Nephron progenitor cell (in vitro differentiated cells): ENCODE data around the gene CNFN.
A peak's percentile ranks its signal among the peaks of the same experiment; 100 is the strongest.

Experiments used
- DNase-seq: peaks from one replicate; pipeline ENCODE4 v3.0.0; 2021
- H3K27ac Mint-ChIP-seq: 2 replicates; pipeline ENCODE4 v1.8.0; 2021; ENCODE audit warnings: mild to moderate bottlenecking, moderate library complexity, mixed read lengths
- H3K27me3 Mint-ChIP-seq: 2 replicates; pipeline ENCODE4 v1.8.0; 2021; ENCODE audit warnings: mild to moderate bottlenecking, low read depth, mixed read lengths; ENCODE audit not compliant: poor library complexity
- H3K36me3 Mint-ChIP-seq: 2 replicates; pipeline ENCODE4 v1.8.0; 2021; ENCODE audit warnings: low read depth, mixed read lengths
- H3K4me1 Mint-ChIP-seq: 2 replicates; pipeline ENCODE4 v1.8.0; 2021; ENCODE audit warnings: mixed read lengths
- H3K4me3 Mint-ChIP-seq: 2 replicates; pipeline ENCODE4 v1.8.0; 2021; ENCODE audit warnings: mild to moderate bottlenecking, moderate library complexity, mixed read lengths
- H3K9me3 Mint-ChIP-seq: 2 replicates; pipeline ENCODE4 v1.8.0; 2021; ENCODE audit warnings: mild to moderate bottlenecking, moderate library complexity, mixed read lengths
- CTCF ChIP-seq: fragments of 200-600 bp; sonication (generic); IDR thresholded peaks from 2 replicates; pipeline ENCODE4 v1.5.0; 2021; ENCODE audit warnings: antibody characterized with exemption

Gene CNFN

GRCh38 chr19:42392165-42392564 lies 2.1 kb upstream of the CNFN start:
- H3K9me3 Mint-ChIP-seq, result no peaks in the 10 kb centered on the region
- TF ChIP-seq CTCF, result no peak
- no peaks in the 10 kb centered on the region for H3K36me3 Mint-ChIP-seq
- peaks cover 47% of the 10 kb centered on the region for H3K27me3 Mint-ChIP-seq
- H3K4me1 Mint-ChIP-seq, result peaks cover 44% of the 10 kb centered on the region
- no peak for DNase-seq
- no peak overlapping the region for H3K4me3 Mint-ChIP-seq
- no peak overlapping the region for H3K27ac Mint-ChIP-seq

DNA sequence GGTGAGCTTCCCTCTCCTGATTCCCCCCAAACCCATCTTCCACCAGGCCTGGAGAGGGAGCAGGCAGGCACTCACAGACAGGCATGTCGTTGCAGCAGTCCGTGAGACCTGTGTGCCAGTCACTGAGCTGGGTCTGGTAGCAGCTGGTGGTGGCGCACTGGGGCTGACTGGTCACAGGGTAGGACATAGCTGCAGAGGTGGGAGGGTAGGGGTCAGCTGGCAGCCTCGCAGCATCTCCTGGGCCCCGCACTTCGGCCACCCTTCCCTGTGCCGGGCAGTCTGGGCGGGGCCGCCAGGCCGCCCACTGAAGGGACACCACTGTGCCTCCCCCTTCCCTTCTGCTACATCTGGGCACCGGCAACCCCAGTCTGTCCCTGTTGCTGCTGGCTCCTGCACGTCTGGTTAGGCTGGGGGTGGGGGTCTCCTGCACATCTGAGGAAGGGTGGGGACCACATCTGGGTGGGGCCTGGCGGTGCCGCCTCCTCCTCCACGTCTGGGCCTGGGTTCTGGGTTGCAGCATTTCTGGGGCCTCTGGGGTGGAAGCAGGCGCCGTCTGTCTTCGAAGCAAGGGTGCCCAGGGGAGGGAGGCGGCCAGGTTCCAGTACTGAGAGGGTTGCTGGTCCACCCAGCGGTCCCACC lies 1.1 kb downstream of the CNFN start:
- TF ChIP-seq CTCF, result no peak

GRCh38 chr19:42386974-42387707 lies 3.0 kb downstream of the CNFN start:
- H3K4me1 Mint-ChIP-seq, result peaks cover 33% of the 10 kb centered on the region
- peak; percentile 48 for TF ChIP-seq CTCF
- no peaks in the 10 kb centered on the region for H3K36me3 Mint-ChIP-seq
- DNase-seq, result peak; percentile 82
- H3K4me3 Mint-ChIP-seq, result peak overlapping the region; percentile 84
- H3K9me3 Mint-ChIP-seq, result no peaks in the 10 kb centered on the region
- peaks cover 44% of the 10 kb centered on the region for H3K27me3 Mint-ChIP-seq
- peak overlapping the region; percentile 80 for H3K27ac Mint-ChIP-seq

More for the DNA sequence above, 1.1 kb downstream of the CNFN start:
- Mint-ChIP-seq H3K9me3 (no peaks in the 10 kb centered on the region), H3K27ac (no peak overlapping the region), H3K4me3 (no peak overlapping the region), H3K4me1 (peaks cover 25% of the 10 kb centered on the region), H3K27me3 (peaks cover 42% of the 10 kb centered on the region), H3K36me3 (no peaks in the 10 kb centered on the region)
- no peak for DNase-seq

DNA sequence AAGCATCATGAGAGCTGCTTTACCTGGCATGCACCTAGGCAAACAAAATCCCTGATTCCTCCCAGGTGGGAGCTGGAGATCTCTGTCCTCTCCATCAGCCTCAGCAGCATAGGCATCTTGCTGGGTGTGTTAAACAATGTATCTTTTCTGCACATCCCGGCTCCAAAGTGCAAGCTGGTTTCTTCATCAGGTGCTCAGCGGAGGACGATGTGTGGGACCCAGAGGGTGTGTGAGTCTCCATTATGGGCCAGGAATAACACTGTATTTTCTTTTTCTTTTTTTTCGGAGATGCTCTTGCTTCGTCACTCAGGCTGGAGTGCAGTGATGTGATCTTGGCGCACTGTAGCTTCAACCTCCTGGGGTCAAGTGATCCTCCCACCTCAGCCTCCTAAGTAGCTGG lies 9.9 kb downstream of the CNFN start:
- H3K27me3 Mint-ChIP-seq, result peaks cover 15% of the 10 kb centered on the region
- H3K36me3 Mint-ChIP-seq, result peaks cover 6% of the 10 kb centered on the region
- H3K4me1 Mint-ChIP-seq, result peaks cover 28% of the 10 kb centered on the region
- no peaks in the 10 kb centered on the region for H3K9me3 Mint-ChIP-seq
- H3K4me3 Mint-ChIP-seq, result no peak overlapping the region
- DNase-seq, result no peak
- H3K27ac Mint-ChIP-seq, result peak overlapping the region; percentile 59
- no peak for TF ChIP-seq CTCF

DNA sequence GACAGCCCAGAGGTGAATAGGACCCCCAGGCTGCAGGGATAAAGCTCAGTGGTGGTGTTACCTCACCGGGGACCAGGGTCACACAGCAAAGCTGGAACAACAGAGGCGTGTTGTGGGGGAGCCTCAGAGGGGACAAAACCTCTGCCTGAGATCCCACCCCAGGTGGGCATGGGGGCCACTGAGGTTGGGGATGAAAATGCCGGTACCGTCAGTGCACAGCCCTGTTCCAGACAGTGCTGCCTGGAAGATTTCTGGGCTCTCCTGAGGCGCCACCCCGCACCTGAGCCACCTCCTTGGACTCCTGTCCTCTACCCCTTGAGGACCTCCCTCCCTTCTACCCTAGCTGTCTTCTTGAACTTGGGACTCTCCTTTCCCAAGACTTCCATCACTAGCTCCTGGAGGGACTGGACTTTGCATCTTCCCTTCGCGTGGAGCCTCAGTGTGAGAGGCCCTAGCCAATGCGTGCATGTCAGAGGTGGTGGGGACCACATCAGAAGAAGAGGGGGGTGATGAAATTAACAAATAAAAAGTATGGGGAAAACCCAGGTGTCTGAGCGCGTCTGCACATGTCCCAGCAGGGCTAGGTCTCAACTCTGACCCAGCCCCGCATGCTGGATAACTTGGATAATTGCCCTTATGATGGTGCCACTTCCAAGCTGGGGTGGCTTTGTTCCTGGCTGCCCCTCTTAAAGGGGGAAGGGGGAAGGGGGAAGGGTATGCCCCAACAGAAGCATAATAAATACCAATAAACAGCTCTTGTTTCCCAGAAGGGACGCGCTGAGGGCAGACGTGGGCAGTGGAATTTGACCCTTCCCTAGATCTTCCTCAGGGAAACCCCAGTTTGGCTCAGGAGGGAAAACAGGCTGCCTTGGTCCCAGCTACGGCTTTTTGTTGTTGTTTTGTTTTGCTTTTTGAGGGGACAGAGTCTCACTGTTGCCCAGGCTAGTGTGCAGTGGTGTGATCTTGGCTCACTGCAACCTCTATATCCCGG lies 11.6 kb downstream of the CNFN start:
- no peak for TF ChIP-seq CTCF
- Mint-ChIP-seq H3K9me3 (no peaks in the 10 kb centered on the region), H3K4me3 (no peak overlapping the region), H3K27me3 (peaks cover 15% of the 10 kb centered on the region), H3K36me3 (peaks cover 16% of the 10 kb centered on the region), H3K4me1 (peaks cover 28% of the 10 kb centered on the region), H3K27ac (peak overlapping the region; percentile 87)
- no peak for DNase-seq
